Measurements from ENCODE around the gene ZNF273. TPM values are rescaled to one million over a fixed set of nuclear protein-coding genes. Genes with fewer than 3 reads are reported as not detected.

The ZNF273 gene
- total RNA-seq, 2 experiments from 2014 or later = 22.8 to 23.7 TPM

GRCh38 chr7:64875258-64875657 lies 27.8 kb upstream of the ZNF273 start:
- no peaks in the 10 kb centered on the region for H3K9me3 ChIP-seq (ENCODE audit: low read length)
- no peaks in the 10 kb centered on the region for H3K9me2 ChIP-seq (ENCODE audit: insufficient read depth, low read length)
- no peaks in the 10 kb centered on the region for H3K4me1 ChIP-seq (ENCODE audit: insufficient read depth, low read length, poor library complexity, severe bottlenecking)
- intact Hi-C loops (cut with micrococcal nuclease; ENCODE audit: unreplicated experiment) = loop anchor here (2.0 kb wide), 1 partner anchor 22 kb away; no protein-coding TSS in a partner anchor
- no peaks in the 10 kb centered on the region for H3K79me2 ChIP-seq (ENCODE audit: insufficient read depth, low read depth, low read length)
- POLR2A ChIA-PET = no interaction called here
- no TSS peak for BruUV-seq (replicated peaks)
- H4K20me1 ChIP-seq (ENCODE audit: insufficient read depth, low read length) = no peaks in the 10 kb centered on the region
- no peak overlapping the region for H2AFZ ChIP-seq (ENCODE audit: low read length)
- H3K36me3 ChIP-seq (ENCODE audit: insufficient read depth, low read length) = no peaks in the 10 kb centered on the region
- TF ChIP-seq EZH2phosphoT487 (IDR thresholded peaks at IDR 0.05; ENCODE audit: borderline replicate concordance, low read depth, low read length) (no peak), CTCF (conservative IDR thresholded peaks at IDR 0.05; ENCODE audit: low read length) (no peak)
- H3K27ac ChIP-seq (ENCODE audit: low read depth, low read length, poor library complexity, severe bottlenecking) = no peak overlapping the region
- CTCF ChIA-PET (ENCODE audit: unreplicated experiment) = no interaction called here
- H3K4me3 ChIP-seq (ENCODE audit: low read depth, low read length, poor library complexity, severe bottlenecking) = no peak overlapping the region
- H3K4me2 ChIP-seq (ENCODE audit: low read length) = no peak overlapping the region
- DNase-seq (ENCODE audit: low spot score) = no peak

GRCh38 chr7:64875658-64876406 lies 27.2 kb upstream of the ZNF273 start:
- no peaks in the 10 kb centered on the region for H3K79me2 ChIP-seq (ENCODE audit: insufficient read depth, low read depth, low read length)
- H3K4me2 ChIP-seq (ENCODE audit: low read length) = no peak overlapping the region
- no peak for DNase-seq (ENCODE audit: low spot score)
- POLR2A ChIA-PET = no interaction called here
- H4K20me1 ChIP-seq (ENCODE audit: insufficient read depth, low read length) = no peaks in the 10 kb centered on the region
- no peak overlapping the region for H3K27ac ChIP-seq (ENCODE audit: low read depth, low read length, poor library complexity, severe bottlenecking)
- H2AFZ ChIP-seq (ENCODE audit: low read length) = no peak overlapping the region
- H3K36me3 ChIP-seq (ENCODE audit: insufficient read depth, low read length) = no peaks in the 10 kb centered on the region
- H3K9me2 ChIP-seq (ENCODE audit: insufficient read depth, low read length) = no peaks in the 10 kb centered on the region
- intact Hi-C loops (cut with micrococcal nuclease; ENCODE audit: unreplicated experiment) = loop anchor here (2.0 kb wide), 1 partner anchor 23 kb away; no protein-coding TSS in a partner anchor
- no peaks in the 10 kb centered on the region for H3K9me3 ChIP-seq (ENCODE audit: low read length)
- no TSS peak for BruUV-seq (replicated peaks)
- H3K4me1 ChIP-seq (ENCODE audit: insufficient read depth, low read length, poor library complexity, severe bottlenecking) = no peaks in the 10 kb centered on the region
- no peak overlapping the region for H3K4me3 ChIP-seq (ENCODE audit: low read depth, low read length, poor library complexity, severe bottlenecking)
- TF ChIP-seq EZH2phosphoT487 (IDR thresholded peaks at IDR 0.05; ENCODE audit: borderline replicate concordance, low read depth, low read length) = no peak
- CTCF ChIA-PET (ENCODE audit: unreplicated experiment) = no interaction called here

- POLR2A ChIA-PET = no interaction called here
- CTCF ChIA-PET (ENCODE audit: unreplicated experiment) = no interaction called here
Observed at GRCh38 chr7:64876792-64877713, 26.0 kb upstream of the ZNF273 start.

More at GRCh38 chr7:64876792-64877713, 26.0 kb upstream of the ZNF273 start:
- intact Hi-C loops (cut with micrococcal nuclease; ENCODE audit: unreplicated experiment) = no loop called here
- Histone ChIP-seq H3K9me2 (ENCODE audit: insufficient read depth, low read length) (no peaks in the 10 kb centered on the region), H3K79me2 (ENCODE audit: insufficient read depth, low read depth, low read length) (no peaks in the 10 kb centered on the region), H3K4me1 (ENCODE audit: insufficient read depth, low read length, poor library complexity, severe bottlenecking) (no peaks in the 10 kb centered on the region), H4K20me1 (ENCODE audit: insufficient read depth, low read length) (no peaks in the 10 kb centered on the region), H3K27ac (ENCODE audit: low read depth, low read length, poor library complexity, severe bottlenecking) (no peak overlapping the region), H3K4me2 (ENCODE audit: low read length) (peak overlapping the region; percentile 31; the same call in 1 of the 2 replicates), H3K9me3 (ENCODE audit: low read length) (no peaks in the 10 kb centered on the region), H2AFZ (ENCODE audit: low read length) (no peak overlapping the region), H3K36me3 (ENCODE audit: insufficient read depth, low read length) (no peaks in the 10 kb centered on the region), H3K4me3 (ENCODE audit: low read depth, low read length, poor library complexity, severe bottlenecking) (no peak overlapping the region)
- no peak for DNase-seq (ENCODE audit: low spot score)
- no TSS peak for BruUV-seq (replicated peaks)
- no peak for TF ChIP-seq EZH2phosphoT487 (IDR thresholded peaks at IDR 0.05; ENCODE audit: borderline replicate concordance, low read depth, low read length)
- TF ChIP-seq CTCF (conservative IDR thresholded peaks at IDR 0.05; ENCODE audit: low read length) = no peak

Data from OCI-LY7 (cell line).